Measurements from ENCODE around the gene RAPGEF3.
A peak's percentile ranks its signal among the peaks of the same experiment; 100 is the strongest.

The RAPGEF3 gene

DNA sequence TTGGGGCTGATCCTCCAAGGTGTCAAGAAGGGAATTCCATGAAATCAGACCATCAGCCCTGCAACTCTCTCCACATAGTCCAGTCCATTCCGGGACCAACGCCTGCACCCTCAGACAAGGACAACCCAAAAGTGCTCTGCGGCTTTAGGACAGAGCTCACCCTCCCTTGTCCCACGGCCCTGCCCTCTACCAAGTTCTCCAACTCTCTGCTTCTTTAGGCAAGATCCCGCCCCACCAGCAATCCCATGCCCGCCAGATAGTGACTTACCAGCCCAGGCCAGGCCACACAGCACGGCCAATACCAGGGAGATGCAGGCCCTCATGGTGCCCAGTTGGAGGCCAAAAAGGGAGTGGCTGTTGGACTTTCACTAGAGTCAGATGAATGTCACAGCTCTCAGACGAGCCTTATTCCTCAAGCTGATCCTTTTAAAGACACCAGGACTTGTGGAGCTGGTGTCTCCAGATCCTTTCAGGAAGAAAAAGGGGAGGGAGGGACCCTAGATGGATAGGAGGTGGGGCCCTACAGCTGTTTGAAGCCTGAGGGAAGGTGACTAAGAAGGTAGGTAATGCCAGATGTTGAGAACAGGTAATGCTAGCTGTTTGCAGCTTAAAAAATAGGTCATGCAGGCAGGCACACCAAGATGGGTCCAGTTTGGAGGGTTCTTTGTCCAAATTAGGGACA lies 33.4 kb downstream of the RAPGEF3 start, which contains the start of gene ENDOU:
Gene ENDOU, minus strand, starts transcription at position 400 of the 682 bp plus-strand sequence. Its CDS starts 77 bp downstream, at position 323.
- DNase-seq = peak; percentile 23
- Mint-ChIP-seq H3K4me3 (no peak within 1 kb of the TSS), H3K9me3 (no peaks in the 10 kb centered on the region), H3K27ac (no peak within 1 kb of the TSS), H3K36me3 (ENCODE audit: low read depth) (no peaks in the 10 kb centered on the region), H3K27me3 (no peaks in the 10 kb centered on the region), H3K4me1 (ENCODE audit: low read depth) (peaks cover 29% of the 10 kb centered on the region)

DNA sequence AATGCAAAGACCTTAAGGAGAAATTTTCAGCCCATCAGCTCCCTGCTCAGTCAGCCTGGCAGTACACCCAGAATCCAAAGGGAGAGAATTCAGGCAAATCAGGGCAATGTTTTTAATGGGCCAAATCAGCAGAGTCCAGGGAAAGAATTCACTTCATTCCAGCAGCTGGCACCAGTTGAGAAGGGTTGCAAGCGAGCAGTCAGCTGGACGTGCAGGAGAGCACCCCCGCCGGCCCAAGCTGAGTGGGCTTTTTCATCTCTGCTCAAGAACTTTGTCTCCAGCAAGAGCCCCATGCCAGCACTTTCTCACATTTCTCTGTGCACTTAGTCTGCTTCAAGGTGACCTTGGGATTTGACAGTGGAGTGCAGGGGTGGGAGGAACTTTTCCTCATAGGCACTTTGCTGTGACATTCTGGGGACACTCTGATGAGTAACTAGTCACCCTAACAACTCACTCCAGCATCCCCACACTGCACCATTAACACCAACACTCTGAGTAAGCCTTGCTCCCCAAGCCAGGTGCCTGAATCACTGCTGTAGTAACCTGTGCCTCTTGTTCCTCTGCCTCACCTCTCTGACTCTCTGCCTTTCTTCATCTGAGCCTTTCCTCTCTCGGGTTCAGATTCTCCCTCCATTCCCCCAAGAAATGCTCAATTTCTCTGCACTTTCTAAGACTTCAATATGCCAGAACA lies 35.6 kb downstream of the RAPGEF3 start:
- Mint-ChIP-seq H3K27me3 (no peaks in the 10 kb centered on the region), H3K4me1 (ENCODE audit: low read depth) (peaks cover 32% of the 10 kb centered on the region), H3K4me3 (no peak overlapping the region), H3K9me3 (no peaks in the 10 kb centered on the region), H3K27ac (no peak overlapping the region), H3K36me3 (ENCODE audit: low read depth) (peaks cover 4% of the 10 kb centered on the region)
- peak; percentile 17 for DNase-seq

DNA sequence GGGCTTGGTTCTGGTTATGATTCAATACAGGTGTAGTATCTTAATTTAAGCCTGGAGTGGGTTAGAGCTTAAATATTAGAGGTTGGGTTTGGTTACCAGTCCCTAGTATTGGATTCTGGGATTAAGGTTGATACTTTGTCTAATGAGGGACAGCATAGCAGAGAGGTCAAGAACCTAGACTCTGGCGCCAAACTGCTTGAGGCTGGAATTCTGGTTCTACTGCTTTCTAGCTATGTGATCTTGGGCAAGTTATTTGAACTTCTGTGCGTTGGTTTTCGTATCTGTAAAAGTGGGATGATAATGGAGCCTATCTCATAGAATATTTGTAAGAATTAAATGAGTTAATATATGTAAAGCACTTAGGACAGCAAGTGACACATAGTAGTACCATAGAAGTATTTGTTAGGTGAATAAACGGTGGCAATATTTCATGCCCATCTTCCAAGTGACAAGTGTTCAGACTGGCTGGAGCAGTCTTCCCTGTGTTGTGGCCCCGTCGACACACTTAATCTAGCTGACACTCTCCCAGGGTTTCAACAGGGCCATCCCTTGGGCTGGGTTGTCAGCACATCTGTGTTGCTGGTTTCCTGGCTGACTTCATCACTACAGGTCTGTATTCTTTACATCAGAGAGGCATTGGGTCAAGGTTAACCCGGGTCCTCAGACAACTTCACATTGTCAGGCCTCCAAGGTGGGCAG lies 36.4 kb downstream of the RAPGEF3 start:
- DNase-seq = no peak
- peaks cover 40% of the 10 kb centered on the region for H3K4me1 Mint-ChIP-seq (ENCODE audit: low read depth)
- H3K27ac Mint-ChIP-seq = no peak overlapping the region
- H3K4me3 Mint-ChIP-seq = no peak overlapping the region
- no peaks in the 10 kb centered on the region for H3K9me3 Mint-ChIP-seq
- no peaks in the 10 kb centered on the region for H3K27me3 Mint-ChIP-seq
- peaks cover 4% of the 10 kb centered on the region for H3K36me3 Mint-ChIP-seq (ENCODE audit: low read depth)

DNA sequence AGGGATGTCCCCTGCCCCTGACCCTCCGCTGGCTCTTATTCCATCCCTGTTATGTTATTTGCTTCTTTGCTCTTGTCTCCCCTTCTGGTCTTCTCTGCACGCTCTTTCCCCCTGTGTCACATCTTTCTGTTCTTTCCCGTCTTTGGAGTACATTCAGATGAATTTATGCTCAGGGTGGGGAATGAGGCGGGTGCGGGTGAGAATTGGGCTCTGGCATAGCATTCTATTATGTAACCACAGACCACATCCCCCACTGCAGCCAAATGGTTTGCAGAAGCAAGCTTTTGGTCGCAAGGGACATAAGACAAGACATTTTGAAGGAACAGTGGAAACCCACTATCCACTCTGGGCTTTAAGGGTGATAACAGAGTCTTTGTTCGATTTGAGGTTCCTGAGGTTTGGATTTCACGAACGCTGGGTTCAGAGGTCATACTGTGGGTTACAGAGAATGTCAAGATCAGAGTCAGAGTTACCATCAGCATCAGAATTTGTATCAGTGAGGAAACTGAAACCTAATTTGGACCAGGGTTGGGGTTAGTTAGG lies 37.2 kb downstream of the RAPGEF3 start:
- no peaks in the 10 kb centered on the region for H3K9me3 Mint-ChIP-seq
- peaks cover 4% of the 10 kb centered on the region for H3K36me3 Mint-ChIP-seq (ENCODE audit: low read depth)
- no peaks in the 10 kb centered on the region for H3K27me3 Mint-ChIP-seq
- no peak overlapping the region for H3K27ac Mint-ChIP-seq
- peak; percentile 18 for DNase-seq
- no peak overlapping the region for H3K4me3 Mint-ChIP-seq
- H3K4me1 Mint-ChIP-seq (ENCODE audit: low read depth) = peaks cover 46% of the 10 kb centered on the region

DNA sequence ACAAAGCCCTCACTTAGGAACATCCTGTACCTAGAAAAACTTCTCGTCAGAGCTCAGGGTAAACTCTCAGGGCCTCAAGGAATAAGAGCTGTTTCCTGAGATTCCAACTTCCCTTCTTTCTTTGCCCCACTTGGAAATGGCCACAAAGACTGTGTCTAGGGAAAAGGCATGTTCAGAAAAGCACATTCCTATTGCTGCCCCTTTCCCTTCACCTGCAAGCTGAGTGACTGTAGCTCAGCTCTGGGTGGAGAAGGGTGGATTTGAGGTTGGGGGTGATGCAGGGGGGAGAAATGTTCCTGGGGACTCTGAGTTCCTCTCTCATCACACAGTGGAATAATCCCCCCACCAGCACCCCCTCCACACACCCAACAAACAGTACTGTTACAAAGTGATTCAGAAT lies 40.1 kb downstream of the RAPGEF3 start:
- H3K4me1 Mint-ChIP-seq (ENCODE audit: low read depth) = peaks cover 43% of the 10 kb centered on the region
- no peak overlapping the region for H3K4me3 Mint-ChIP-seq
- DNase-seq = no peak
- peaks cover 4% of the 10 kb centered on the region for H3K36me3 Mint-ChIP-seq (ENCODE audit: low read depth)
- H3K9me3 Mint-ChIP-seq = no peaks in the 10 kb centered on the region
- H3K27ac Mint-ChIP-seq = no peak overlapping the region
- no peaks in the 10 kb centered on the region for H3K27me3 Mint-ChIP-seq

DNA sequence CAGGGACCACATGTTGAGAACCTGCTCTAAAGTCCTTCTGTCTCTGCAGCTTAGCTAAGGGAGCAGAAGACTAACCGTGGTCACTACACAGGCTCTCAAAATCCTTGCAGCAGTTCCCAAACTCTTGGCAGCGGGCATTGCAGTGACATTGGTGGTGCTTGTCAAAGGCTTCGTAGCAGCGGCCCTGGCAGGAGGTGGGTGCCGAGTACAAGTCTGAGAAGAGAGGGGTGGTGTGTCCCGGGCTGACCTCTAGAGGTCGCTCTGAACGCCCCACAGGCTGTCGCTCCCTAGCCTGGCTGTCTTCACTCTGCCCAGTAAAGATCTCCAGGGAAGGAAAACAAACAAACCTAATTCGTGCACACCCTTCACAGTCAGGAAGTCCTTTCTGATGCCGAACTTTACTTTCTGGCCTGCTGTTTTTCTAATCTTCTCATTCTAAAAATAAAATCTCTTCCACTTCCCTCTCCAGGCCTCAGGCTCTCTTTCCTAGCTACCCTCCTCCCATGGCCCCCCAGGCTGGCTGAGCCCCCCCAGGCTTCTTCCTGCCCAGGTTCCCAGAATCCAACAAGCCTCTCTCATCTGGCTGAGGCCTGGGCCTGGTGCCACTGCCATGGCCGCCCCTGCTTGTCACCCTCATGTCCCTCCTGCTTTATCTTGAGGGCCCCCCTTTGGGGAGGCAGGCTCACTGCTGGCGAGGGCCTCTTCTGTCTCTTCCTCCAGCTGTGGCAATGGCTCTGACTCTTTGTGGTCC lies 41.1 kb downstream of the RAPGEF3 start:
- DNase-seq = peak; percentile 56
- Mint-ChIP-seq H3K27ac (peak overlapping the region; percentile 77), H3K9me3 (no peaks in the 10 kb centered on the region), H3K36me3 (ENCODE audit: low read depth) (peaks cover 4% of the 10 kb centered on the region), H3K4me3 (no peak overlapping the region), H3K4me1 (ENCODE audit: low read depth) (peaks cover 42% of the 10 kb centered on the region), H3K27me3 (no peaks in the 10 kb centered on the region)

DNA sequence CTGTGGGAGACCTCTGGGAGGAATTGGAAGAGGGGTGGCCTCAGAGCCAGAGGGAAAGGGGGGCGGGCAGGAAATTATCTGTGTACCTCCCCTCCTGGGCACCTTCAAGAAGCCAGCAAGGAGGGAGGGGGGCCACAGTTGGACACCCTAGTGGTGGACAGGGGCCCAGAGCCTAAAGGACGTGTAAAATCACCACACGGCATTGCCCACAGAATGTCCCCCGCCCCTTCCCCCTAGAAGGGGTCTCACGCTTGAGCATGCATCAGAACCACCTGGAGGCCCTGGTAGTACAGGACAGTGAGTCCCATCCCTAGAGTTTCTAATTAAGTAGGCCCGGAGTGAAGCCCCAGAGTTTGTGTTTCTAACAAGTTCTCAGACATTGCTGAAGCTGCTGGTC lies 41.6 kb downstream of the RAPGEF3 start:
- H3K36me3 Mint-ChIP-seq (ENCODE audit: low read depth) = peaks cover 4% of the 10 kb centered on the region
- no peaks in the 10 kb centered on the region for H3K27me3 Mint-ChIP-seq
- no peaks in the 10 kb centered on the region for H3K9me3 Mint-ChIP-seq
- peaks cover 40% of the 10 kb centered on the region for H3K4me1 Mint-ChIP-seq (ENCODE audit: low read depth)
- no peak for DNase-seq
- no peak overlapping the region for H3K4me3 Mint-ChIP-seq
- no peak overlapping the region for H3K27ac Mint-ChIP-seq

DNA sequence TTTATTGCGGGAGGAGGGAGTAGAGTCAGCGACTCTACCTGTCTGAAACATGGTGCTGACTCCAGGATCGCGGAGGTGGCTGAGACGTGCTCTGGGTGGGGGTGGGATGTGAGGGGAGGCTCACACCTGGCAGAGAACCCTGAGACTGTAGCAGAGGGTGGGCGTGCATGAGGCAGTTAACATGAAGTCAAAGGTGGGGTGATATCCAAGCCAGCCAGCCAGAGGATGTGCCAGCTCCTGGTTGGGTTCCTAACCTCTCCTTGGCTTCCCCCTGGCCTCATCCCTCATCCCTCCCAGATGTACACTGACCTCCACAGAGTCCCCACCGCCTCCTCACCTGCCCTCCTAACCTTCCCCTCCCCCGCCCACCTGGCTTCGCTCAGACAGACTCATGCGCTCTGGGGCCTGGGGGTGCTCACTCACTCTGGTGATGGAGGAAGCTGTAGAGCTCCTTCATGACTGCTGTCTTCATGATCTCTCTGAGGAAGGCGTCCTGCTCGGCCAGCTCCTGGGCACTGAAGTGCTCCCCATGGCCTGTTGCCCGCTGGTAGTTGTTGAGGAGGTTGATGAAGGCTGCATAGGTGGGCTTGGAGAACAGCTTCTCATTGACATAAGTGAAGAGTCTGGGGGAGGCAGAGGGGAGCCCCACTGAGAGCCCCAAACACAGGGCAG lies 42.7 kb downstream of the RAPGEF3 start:
- Mint-ChIP-seq H3K4me3 (no peak overlapping the region), H3K27me3 (no peaks in the 10 kb centered on the region), H3K9me3 (no peaks in the 10 kb centered on the region), H3K36me3 (ENCODE audit: low read depth) (peaks cover 4% of the 10 kb centered on the region), H3K27ac (no peak overlapping the region), H3K4me1 (ENCODE audit: low read depth) (peaks cover 30% of the 10 kb centered on the region)
- peak; percentile 27 for DNase-seq

DNA sequence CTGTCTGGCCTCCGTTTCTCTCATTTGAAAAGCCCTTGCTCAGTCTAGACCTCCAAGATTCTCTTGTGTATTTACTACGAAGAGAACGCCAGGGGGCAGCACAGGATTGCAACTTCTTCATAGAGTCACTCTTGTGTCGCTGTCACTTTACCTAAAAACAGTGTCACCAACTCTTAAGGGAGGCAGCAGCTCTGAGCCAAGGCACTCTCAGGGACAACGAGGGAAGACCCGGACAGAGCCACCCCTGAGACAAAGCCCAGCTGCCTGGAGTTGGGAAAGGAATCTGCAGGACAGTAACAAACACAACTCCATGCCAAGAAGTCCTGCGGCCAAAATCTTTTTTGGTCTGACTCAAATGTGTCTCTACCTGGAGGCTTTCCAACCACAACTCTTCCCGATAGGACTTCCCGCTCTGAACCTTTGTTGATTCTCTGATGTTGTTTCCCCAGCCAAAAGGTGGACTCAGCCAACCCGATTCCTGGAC lies 43.2 kb downstream of the RAPGEF3 start:
- H3K27ac Mint-ChIP-seq = no peak overlapping the region
- no peaks in the 10 kb centered on the region for H3K9me3 Mint-ChIP-seq
- no peak overlapping the region for H3K4me3 Mint-ChIP-seq

DNA sequence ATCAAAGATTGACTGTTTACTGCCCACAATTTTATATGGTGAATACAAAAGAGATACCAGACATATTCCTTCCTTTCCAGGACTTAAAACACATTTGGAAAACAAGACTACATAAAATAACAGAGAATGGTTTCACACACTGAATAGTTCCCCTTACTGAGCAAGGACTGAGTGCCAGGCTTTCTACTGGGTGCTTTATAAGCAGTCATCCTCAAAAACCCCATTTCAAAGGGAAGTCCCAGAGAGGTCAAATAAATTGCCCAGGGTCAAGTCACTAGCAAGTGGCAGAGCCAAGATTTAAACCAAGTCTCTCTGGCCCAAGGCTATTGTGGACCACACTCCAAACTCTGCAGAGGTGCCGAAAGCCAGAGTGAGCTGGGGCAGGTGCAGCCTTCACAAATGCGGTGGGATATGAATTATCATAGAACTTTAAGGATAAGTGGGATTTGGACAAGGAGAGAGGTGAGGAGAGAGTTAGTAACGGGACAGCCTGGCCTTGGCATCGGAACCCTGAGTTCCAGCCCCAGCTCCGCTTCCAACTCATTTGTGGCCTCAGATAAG lies 43.8 kb downstream of the RAPGEF3 start:
- H3K27me3 Mint-ChIP-seq = no peaks in the 10 kb centered on the region
- no peak overlapping the region for H3K4me3 Mint-ChIP-seq
- no peak for DNase-seq
- H3K4me1 Mint-ChIP-seq (ENCODE audit: low read depth) = peaks cover 27% of the 10 kb centered on the region
- no peak overlapping the region for H3K27ac Mint-ChIP-seq
- no peaks in the 10 kb centered on the region for H3K9me3 Mint-ChIP-seq
- H3K36me3 Mint-ChIP-seq (ENCODE audit: low read depth) = peaks cover 4% of the 10 kb centered on the region

More for the DNA sequence above, 43.2 kb downstream of the RAPGEF3 start:
- peak; percentile 79 for DNase-seq
- H3K36me3 Mint-ChIP-seq (ENCODE audit: low read depth) = peaks cover 4% of the 10 kb centered on the region
- peaks cover 27% of the 10 kb centered on the region for H3K4me1 Mint-ChIP-seq (ENCODE audit: low read depth)
- no peaks in the 10 kb centered on the region for H3K27me3 Mint-ChIP-seq

DNA sequence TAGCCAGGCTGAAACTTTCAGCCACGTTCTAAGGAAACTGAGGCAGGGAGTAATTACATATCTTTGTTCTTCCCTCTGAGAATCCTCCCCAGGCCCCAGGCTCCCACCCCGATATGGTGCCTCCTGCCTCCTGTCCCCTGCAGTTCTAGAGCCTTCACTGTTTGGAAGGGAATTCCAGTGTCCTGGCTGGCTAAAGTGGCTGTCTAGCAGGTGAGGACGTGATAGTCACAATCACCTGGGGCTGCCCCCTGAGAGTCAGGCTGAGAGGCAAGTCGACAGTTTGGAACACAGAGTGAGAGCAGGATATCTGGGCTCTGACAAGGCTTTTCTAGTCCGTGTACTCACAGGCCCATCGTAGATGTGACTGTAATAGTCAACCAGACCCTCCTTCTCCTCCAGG lies 46.5 kb downstream of the RAPGEF3 start:
- no peaks in the 10 kb centered on the region for H3K9me3 Mint-ChIP-seq
- DNase-seq = no peak
- H3K27ac Mint-ChIP-seq = no peak overlapping the region
- peaks cover 37% of the 10 kb centered on the region for H3K4me1 Mint-ChIP-seq (ENCODE audit: low read depth)
- no peak overlapping the region for H3K4me3 Mint-ChIP-seq
- no peaks in the 10 kb centered on the region for H3K27me3 Mint-ChIP-seq
- no peaks in the 10 kb centered on the region for H3K36me3 Mint-ChIP-seq (ENCODE audit: low read depth)

DNA sequence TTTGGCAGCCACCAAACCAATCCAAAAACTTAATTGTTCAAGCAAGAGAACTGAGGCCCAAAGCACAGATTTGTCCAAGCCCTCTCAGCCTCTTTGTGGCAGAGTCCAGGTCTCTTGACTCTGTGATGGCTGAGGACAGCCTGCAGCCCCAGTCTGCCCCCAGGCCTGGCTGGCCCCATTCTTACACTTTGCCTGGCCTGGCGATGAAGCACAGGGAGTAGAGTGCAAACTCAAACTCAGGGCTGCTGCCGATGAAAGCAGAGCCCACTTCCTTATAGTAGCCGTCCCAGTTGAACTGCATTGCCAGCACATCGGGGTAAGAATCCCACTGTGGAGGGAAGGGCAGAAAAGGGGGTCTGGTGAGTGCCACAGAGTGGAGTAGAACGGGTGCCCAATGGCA lies 47.2 kb downstream of the RAPGEF3 start:
- H3K27me3 Mint-ChIP-seq = no peaks in the 10 kb centered on the region
- DNase-seq = no peak
- H3K27ac Mint-ChIP-seq = no peak overlapping the region
- peaks cover 36% of the 10 kb centered on the region for H3K4me1 Mint-ChIP-seq (ENCODE audit: low read depth)
- peaks cover 2% of the 10 kb centered on the region for H3K36me3 Mint-ChIP-seq (ENCODE audit: low read depth)
- H3K4me3 Mint-ChIP-seq = no peak overlapping the region
- no peaks in the 10 kb centered on the region for H3K9me3 Mint-ChIP-seq

DNA sequence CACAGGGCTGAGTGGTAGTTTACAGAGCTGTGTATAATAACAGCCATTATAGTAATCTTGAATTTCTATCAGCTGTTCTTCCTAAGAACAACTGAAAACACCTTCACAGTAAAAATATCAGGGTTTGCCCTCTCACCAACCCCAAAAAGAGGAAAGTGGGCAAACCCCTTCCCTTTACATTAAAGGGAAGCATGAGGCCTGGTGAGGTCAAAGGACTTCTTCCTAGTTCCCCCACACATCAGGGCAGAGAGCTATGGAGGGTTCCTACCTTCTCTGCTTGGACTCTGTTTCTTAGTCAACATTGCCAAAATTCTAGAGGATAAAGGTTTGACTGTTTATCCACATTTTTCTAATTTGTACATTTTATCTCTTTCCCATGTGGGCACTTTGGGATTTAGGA lies 48.4 kb downstream of the RAPGEF3 start:
- Mint-ChIP-seq H3K27ac (no peak overlapping the region), H3K9me3 (no peaks in the 10 kb centered on the region), H3K4me1 (ENCODE audit: low read depth) (peaks cover 31% of the 10 kb centered on the region), H3K27me3 (no peaks in the 10 kb centered on the region), H3K36me3 (ENCODE audit: low read depth) (peaks cover 9% of the 10 kb centered on the region), H3K4me3 (no peak overlapping the region)
- no peak for DNase-seq

All from activated T-cell treated with anti-CD3 and anti-CD28 coated beads, Interleukin-2, amount 50 U/mL, for 24 hours (primary cell).